ENCODE data around the gene VDR. TPM values are rescaled to one million over a fixed set of nuclear protein-coding genes. Genes with fewer than 3 reads are reported as not detected.

VDR gene
- total RNA-seq, 1 donor from 2014 or later: 6.7 TPM

GRCh38 chr12:47882781-47883546 lies 21.8 kb downstream of the VDR start:
- DNase-seq (ENCODE audit: low read depth): no peak
- no peak for TF ChIP-seq CTCF (conservative IDR thresholded peaks at IDR 0.05; ENCODE audit: low read depth, low read length)
- H3K4me3 ChIP-seq (ENCODE audit: low read depth, low read length): no peak overlapping the region

- TF ChIP-seq CTCF (conservative IDR thresholded peaks at IDR 0.05; ENCODE audit: low read depth, low read length): no peak
- no peak overlapping the region for H3K4me3 ChIP-seq (ENCODE audit: low read depth, low read length)
- peak; percentile 90 for DNase-seq (ENCODE audit: low read depth)
These were observed 22.9 kb downstream of the VDR start for GRCh38 chr12:47881826-47882427.

GRCh38 chr12:47881051-47881450 lies 23.7 kb downstream of the VDR start:
- no peak for DNase-seq (ENCODE audit: low read depth)
- no peak for TF ChIP-seq CTCF (conservative IDR thresholded peaks at IDR 0.05; ENCODE audit: low read depth, low read length)
- no peak overlapping the region for H3K4me3 ChIP-seq (ENCODE audit: low read depth, low read length)

DNA sequence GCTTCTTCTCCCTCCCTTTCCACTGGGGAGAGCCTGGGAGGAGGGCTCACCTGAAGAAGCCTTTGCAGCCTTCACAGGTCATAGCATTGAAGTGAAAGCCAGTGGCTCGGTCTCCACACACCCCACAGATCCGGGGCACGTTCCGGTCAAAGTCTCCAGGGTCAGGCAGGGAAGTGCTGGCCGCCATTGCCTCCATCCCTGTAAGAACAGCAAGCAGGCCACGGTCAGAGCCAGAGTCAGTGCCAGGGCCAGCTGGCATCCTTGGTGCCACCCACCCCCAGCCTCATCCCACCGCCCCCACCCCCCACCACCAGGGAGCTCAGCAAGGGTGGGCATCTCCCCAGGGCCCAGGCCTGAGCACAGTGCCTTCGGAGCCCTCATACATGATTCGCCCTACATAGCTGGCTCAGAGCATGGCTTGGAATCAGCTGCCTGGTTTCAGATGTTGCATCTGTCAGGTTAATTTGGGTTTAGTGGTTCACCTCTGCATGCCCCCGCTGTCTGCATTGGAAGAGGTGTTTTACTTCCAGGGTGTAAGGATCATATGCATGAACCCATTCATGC lies 25.8 kb downstream of the VDR start:
- no peak for DNase-seq (ENCODE audit: low read depth)
- H3K4me3 ChIP-seq (ENCODE audit: low read depth, low read length): no peak overlapping the region
- no peak for TF ChIP-seq CTCF (conservative IDR thresholded peaks at IDR 0.05; ENCODE audit: low read depth, low read length)

- H3K4me3 ChIP-seq (ENCODE audit: low read depth, low read length): no peak overlapping the region
- no peak for TF ChIP-seq CTCF (conservative IDR thresholded peaks at IDR 0.05; ENCODE audit: low read depth, low read length)
- no peak for DNase-seq (ENCODE audit: low read depth)
These were observed 26.4 kb downstream of the VDR start for GRCh38 chr12:47878293-47878917.

DNA sequence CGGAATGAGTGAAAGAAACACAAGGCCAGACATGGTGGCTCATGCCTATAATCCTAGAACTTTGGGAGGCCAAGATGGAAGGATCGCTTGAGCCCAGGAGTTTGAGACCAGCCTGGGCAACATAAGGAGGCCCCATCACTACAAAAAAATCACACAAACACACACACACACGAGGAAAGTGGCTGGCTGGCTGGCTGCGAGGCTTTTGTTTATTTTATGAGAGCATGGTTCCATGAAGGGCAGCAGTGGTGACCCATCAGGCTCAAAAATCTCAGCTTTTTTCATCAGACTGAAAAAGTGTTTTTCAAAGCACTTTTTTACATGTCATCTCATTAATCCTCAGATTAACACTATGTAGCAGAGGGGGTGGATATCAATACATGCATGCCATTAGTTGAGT lies 27.7 kb downstream of the VDR start:
- no peak overlapping the region for H3K4me3 ChIP-seq (ENCODE audit: low read depth, low read length)
- TF ChIP-seq CTCF (conservative IDR thresholded peaks at IDR 0.05; ENCODE audit: low read depth, low read length): no peak

More for the DNA sequence above, 27.7 kb downstream of the VDR start:
- no peak for DNase-seq (ENCODE audit: low read depth)
